HEK293 (cell line): ENCODE measurements around the gene HNRNPUL1.

Experiments
- CTCF ChIP-seq: fragments of 450-650 bp; formaldehyde crosslinking; IDR thresholded peaks from 2 replicates; pipeline ENCODE4 v1.5.1; 2016; ENCODE audit warnings: missing biosample characterization, missing genetic modification characterization
- IKZF3 ChIP-seq: fragments of 450-650 bp; IDR thresholded peaks from 2 replicates; pipeline ENCODE4 v1.5.0; 2018; ENCODE audit warnings: missing biosample characterization, mild to moderate bottlenecking, missing genetic modification characterization, moderate library complexity
- TCF7L2 ChIP-seq: IDR thresholded peaks from 2 replicates; pipeline ENCODE4 v1.6.1; 2011; ENCODE audit warnings: low read depth, mild to moderate bottlenecking, inconsistent platforms, low read length, moderate library complexity, borderline replicate concordance
- YY1 ChIP-seq: fragments of 450-650 bp; formaldehyde crosslinking; IDR thresholded peaks from 2 replicates; pipeline ENCODE4 v1.5.1; 2018; ENCODE audit warnings: missing biosample characterization, missing genetic modification characterization
- ZBTB21 ChIP-seq: fragments of 450-650 bp; formaldehyde crosslinking; IDR thresholded peaks from 2 replicates; pipeline ENCODE4 v1.5.1; 2017; ENCODE audit warnings: missing biosample characterization, missing genetic modification characterization
- ZNF214 ChIP-seq: fragments of 450-650 bp; formaldehyde crosslinking; IDR thresholded peaks from 2 replicates; pipeline ENCODE4 v1.5.1; 2017; ENCODE audit warnings: missing biosample characterization, mild to moderate bottlenecking, missing genetic modification characterization, borderline replicate concordance
- ZNF221 ChIP-seq: fragments of 450-650 bp; formaldehyde crosslinking; IDR thresholded peaks from 2 replicates; pipeline ENCODE4 v1.5.1; 2017; ENCODE audit warnings: missing biosample characterization, missing genetic modification characterization, borderline replicate concordance
- ZNF24 ChIP-seq: fragments of 450-650 bp; formaldehyde crosslinking; IDR thresholded peaks from 2 replicates; pipeline ENCODE4 v1.5.1; 2016; ENCODE audit warnings: missing biosample characterization, missing genetic modification characterization
- ZNF362 ChIP-seq: fragments of 450-650 bp; formaldehyde crosslinking; IDR thresholded peaks from 2 replicates; pipeline ENCODE4 v1.5.1; 2016; ENCODE audit warnings: missing biosample characterization, missing genetic modification characterization
- ZNF555 ChIP-seq: fragments of 450-650 bp; formaldehyde crosslinking; conservative IDR thresholded peaks from 2 replicates; pipeline ENCODE4 v1.5.1; 2017; ENCODE audit warnings: missing biosample characterization, mild to moderate bottlenecking, missing genetic modification characterization, inconsistent platforms
- ZNF639 ChIP-seq: fragments of 450-650 bp; formaldehyde crosslinking; IDR thresholded peaks from 2 replicates; pipeline ENCODE4 v1.5.1; 2016; ENCODE audit warnings: missing biosample characterization, missing genetic modification characterization
- ZNF701 ChIP-seq: fragments of 450-650 bp; formaldehyde crosslinking; IDR thresholded peaks from 2 replicates; pipeline ENCODE4 v1.5.1; 2016; ENCODE audit warnings: missing biosample characterization, missing genetic modification characterization

GRCh38 chr19:41269571-41269970 lies 5.4 kb downstream of the HNRNPUL1 start:
- TF ChIP-seq CTCF (tag by site-specific recombination) = no peak
- TF ChIP-seq ZBTB21 = no peak
- TF ChIP-seq ZNF555 (tag by site-specific recombination) = no peak
- no peak for TF ChIP-seq TCF7L2
- TF ChIP-seq ZNF214 (tag by site-specific recombination) = no peak
- TF ChIP-seq YY1 (tag by site-specific recombination) = no peak
- no peak for TF ChIP-seq ZNF24 (tag by site-specific recombination)
- no peak for TF ChIP-seq ZNF362 (tag by site-specific recombination)
- TF ChIP-seq ZNF221 (tag by site-specific recombination) = no peak
- no peak for TF ChIP-seq IKZF3
- no peak for TF ChIP-seq ZNF701 (tag by site-specific recombination)
- TF ChIP-seq ZNF639 (tag by site-specific recombination) = no peak
